Nephron (organoid): ENCODE measurements around the gene PNO1.
A peak's percentile ranks its signal among the peaks of the same experiment; 100 is the strongest.

ENCODE experiments used
- H3K27ac Mint-ChIP-seq, 3 experiments: 2 replicates each; pipeline ENCODE4 v1.8.0; 2020; ENCODE audit warnings: mixed read lengths in 3 of 3, mild to moderate bottlenecking in 2 of 3, moderate library complexity in 1 of 3
- H3K27me3 Mint-ChIP-seq: 2 replicates; pipeline ENCODE4 v1.8.0; 2021; ENCODE audit warnings: low read depth, mild to moderate bottlenecking, moderate library complexity, mixed read lengths
- H3K36me3 Mint-ChIP-seq: 2 replicates; pipeline ENCODE4 v1.8.0; 2020; ENCODE audit warnings: low read depth, mixed read lengths
- H3K4me1 Mint-ChIP-seq: 2 replicates; pipeline ENCODE4 v1.8.0; 2020; ENCODE audit warnings: mixed read lengths
- H3K4me3 Mint-ChIP-seq, 3 experiments: 2 replicates each; pipeline ENCODE4 v1.8.0; 2020; ENCODE audit warnings: mild to moderate bottlenecking in 3 of 3, mixed read lengths in 3 of 3, moderate library complexity in 2 of 3
- H3K9me3 Mint-ChIP-seq: 2 replicates; pipeline ENCODE4 v1.8.0; 2020; ENCODE audit warnings: mixed read lengths
- TF ChIP-seq, protein P1 (sequence below), 3 experiments: fragments of 200-600 bp; sonication (generic); IDR thresholded peaks; one replicate each; pipeline ENCODE4 v1.5.0; 2021; ENCODE audit warnings: antibody characterized with exemption in 3 of 3; ENCODE audit not compliant: unreplicated experiment in 3 of 3

PNO1 gene

DNA sequence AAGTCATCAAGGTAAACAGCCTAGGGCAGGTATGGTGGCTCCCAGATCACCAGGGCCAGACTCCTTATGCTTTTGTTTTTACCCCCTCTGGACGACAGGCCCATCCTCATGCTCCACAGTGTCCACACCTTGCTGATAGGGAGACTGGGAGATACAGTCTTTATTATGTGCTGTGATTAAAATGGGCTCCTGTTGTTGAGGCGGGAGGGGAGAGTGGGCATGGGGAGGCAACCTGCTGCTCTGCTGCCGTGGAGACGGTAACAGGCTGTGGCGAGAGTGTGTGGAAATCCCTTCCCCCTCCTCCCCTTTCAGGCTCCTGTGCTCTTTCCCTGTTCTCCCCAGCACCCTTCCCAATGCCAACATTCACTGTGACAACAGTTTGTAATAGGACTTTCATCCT, 38.2 kb upstream of the PNO1 start:
- Mint-ChIP-seq H3K9me3 (no peaks in the 10 kb centered on the region), H3K36me3 (no peaks in the 10 kb centered on the region), H3K27ac (no peak overlapping the region), H3K27me3 (peaks cover 5% of the 10 kb centered on the region), H3K4me3 (no peak overlapping the region), H3K4me1 (peaks cover 23% of the 10 kb centered on the region)
- TF ChIP-seq, protein P1, sequence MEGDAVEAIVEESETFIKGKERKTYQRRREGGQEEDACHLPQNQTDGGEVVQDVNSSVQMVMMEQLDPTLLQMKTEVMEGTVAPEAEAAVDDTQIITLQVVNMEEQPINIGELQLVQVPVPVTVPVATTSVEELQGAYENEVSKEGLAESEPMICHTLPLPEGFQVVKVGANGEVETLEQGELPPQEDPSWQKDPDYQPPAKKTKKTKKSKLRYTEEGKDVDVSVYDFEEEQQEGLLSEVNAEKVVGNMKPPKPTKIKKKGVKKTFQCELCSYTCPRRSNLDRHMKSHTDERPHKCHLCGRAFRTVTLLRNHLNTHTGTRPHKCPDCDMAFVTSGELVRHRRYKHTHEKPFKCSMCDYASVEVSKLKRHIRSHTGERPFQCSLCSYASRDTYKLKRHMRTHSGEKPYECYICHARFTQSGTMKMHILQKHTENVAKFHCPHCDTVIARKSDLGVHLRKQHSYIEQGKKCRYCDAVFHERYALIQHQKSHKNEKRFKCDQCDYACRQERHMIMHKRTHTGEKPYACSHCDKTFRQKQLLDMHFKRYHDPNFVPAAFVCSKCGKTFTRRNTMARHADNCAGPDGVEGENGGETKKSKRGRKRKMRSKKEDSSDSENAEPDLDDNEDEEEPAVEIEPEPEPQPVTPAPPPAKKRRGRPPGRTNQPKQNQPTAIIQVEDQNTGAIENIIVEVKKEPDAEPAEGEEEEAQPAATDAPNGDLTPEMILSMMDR (IDR thresholded peaks at IDR 0.05; ENCODE audit: unreplicated experiment in 3 of 3): no peak

DNA sequence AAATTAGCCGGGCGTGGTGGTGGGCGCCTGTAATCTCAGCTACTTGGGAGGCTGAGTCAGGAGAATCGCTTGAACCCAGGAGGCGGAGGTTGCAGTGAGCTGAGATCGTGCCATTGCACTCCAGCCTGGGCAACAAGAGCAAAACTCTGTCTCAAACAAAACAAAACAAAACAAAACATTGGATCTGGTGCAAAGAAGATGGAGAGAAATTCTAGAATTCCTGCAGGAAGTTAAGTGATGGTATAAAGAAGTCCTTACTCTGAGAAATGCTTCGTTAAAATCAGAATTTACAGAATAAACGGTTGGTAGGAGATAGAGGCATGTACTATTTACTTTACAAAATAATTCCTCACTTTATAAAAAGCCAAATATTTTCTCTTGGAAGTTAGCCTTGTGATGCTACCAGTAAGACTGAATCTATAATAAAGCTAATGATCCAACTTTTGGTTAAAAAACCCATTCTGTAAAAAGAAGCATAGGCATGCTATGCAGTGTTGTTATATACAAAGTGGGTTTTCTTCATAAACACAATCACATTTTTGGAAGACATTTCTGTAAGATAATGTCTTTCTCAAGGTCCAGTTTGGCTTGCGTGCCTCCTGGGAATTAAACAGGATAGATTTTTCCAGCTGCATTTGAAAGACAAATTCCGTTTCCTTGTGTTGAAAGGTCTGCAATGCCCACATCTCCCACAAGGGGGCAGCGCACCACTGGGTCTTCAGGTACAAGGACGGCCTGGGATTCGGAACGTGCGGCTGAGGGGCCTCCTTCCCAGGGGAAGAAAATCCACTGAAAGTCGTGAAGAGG, 35.6 kb upstream of the PNO1 start:
- Mint-ChIP-seq H3K36me3 (no peaks in the 10 kb centered on the region), H3K9me3 (no peaks in the 10 kb centered on the region), H3K27ac (peak overlapping the region in 2 of 3 experiments; percentile 46 to 76), H3K4me3 (peak overlapping the region; percentile 45 to 63 (median 48)), H3K4me1 (peaks cover 23% of the 10 kb centered on the region), H3K27me3 (peaks cover 5% of the 10 kb centered on the region)
- TF ChIP-seq, protein P1 (IDR thresholded peaks at IDR 0.05; ENCODE audit: unreplicated experiment in 3 of 3): peak; percentile 93 to 99 (median 95)

DNA sequence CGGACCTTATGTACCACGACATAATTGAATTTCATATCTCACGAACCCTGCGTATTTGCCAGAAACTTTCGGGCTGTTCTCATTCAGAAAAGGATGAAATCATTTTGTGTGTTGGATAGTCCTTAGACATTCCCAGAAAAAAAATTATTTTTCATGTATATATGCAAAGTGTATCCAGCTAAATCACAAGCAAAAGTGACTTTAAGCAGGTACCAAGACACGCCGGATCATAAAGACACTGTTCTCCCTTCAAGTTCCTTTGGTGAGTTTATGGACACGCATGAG, 35.1 kb upstream of the PNO1 start:
- H3K27ac Mint-ChIP-seq: peak overlapping the region in 2 of 3 experiments; percentile 46 to 76
- peak overlapping the region; percentile 45 to 63 (median 48) for H3K4me3 Mint-ChIP-seq
- no peaks in the 10 kb centered on the region for H3K9me3 Mint-ChIP-seq
- H3K36me3 Mint-ChIP-seq: peaks cover 2% of the 10 kb centered on the region
- peaks cover 23% of the 10 kb centered on the region for H3K4me1 Mint-ChIP-seq
- peaks cover 5% of the 10 kb centered on the region for H3K27me3 Mint-ChIP-seq
- TF ChIP-seq, protein P1 (IDR thresholded peaks at IDR 0.05; ENCODE audit: unreplicated experiment in 3 of 3): peak in 1 of 3 experiments; percentile 32

DNA sequence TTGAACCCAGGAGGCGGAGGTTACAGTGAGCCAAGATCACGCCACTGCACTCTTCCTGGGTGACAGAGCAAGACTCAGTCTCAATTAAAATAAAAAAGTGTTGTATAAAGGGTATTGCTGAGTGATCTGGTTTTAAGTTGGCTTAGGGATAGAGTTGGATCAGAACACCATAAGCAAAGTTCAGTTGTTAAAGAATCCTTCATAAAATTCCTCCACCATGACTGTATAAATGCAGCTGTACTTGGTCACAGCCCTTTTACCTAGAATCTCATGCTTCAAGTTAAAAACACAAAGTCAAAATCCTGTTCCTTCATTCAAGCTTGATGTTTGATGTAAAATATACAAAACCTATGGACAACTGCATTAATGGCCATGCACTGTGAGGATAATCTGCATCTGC, 33.4 kb upstream of the PNO1 start:
- Mint-ChIP-seq H3K4me3 (no peak overlapping the region), H3K36me3 (peaks cover 4% of the 10 kb centered on the region)
- TF ChIP-seq, protein P1 (IDR thresholded peaks at IDR 0.05; ENCODE audit: unreplicated experiment in 3 of 3): no peak

DNA sequence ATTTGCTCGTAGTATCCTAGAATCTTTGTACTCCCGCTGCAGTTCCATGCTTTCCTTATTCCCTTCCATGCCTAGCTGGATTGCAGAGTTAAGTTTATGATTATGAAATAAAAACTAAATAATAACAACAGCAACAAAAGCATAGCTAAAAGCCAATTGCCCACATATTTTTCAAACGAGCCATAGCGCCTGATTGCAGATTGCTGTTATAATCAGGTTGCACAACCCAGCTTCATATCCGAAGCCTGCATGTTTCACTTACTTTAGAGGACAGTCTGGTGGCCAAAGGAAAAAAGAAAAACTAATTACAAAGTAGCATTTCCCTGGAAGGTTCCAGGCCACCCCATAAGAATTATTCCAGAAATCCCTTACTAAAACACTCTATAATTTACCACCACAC, 31.9 kb upstream of the PNO1 start:
- no peak overlapping the region for H3K27ac Mint-ChIP-seq
- TF ChIP-seq, protein P1 (IDR thresholded peaks at IDR 0.05; ENCODE audit: unreplicated experiment in 3 of 3): no peak
- peaks cover 21% of the 10 kb centered on the region for H3K4me1 Mint-ChIP-seq
- H3K27me3 Mint-ChIP-seq: no peaks in the 10 kb centered on the region
- H3K4me3 Mint-ChIP-seq: no peak overlapping the region
- no peaks in the 10 kb centered on the region for H3K9me3 Mint-ChIP-seq
- peaks cover 9% of the 10 kb centered on the region for H3K36me3 Mint-ChIP-seq

More for the DNA sequence above, 33.4 kb upstream of the PNO1 start:
- peaks cover 23% of the 10 kb centered on the region for H3K4me1 Mint-ChIP-seq
- no peaks in the 10 kb centered on the region for H3K27me3 Mint-ChIP-seq
- H3K9me3 Mint-ChIP-seq: no peaks in the 10 kb centered on the region
- H3K27ac Mint-ChIP-seq: no peak overlapping the region

DNA sequence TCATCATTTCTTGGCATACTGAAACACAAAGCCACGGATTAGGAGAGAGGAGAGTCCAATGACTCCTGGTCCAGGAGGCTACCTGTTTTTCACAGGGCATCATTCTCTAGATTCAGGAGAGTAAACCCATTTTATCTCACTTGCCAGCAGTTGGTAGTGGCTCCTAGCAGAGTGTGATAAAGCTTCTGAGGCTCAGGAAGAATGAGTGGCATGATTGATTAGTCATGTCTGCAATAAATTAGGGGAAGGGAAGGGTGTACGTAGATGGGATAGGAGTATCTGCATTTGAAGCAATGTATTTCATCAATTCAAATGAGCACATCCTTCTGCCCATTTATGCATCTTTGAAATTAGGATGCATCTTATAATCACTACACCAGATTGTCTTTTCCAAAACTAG, 31.1 kb upstream of the PNO1 start:
- peaks cover 13% of the 10 kb centered on the region for H3K36me3 Mint-ChIP-seq
- no peaks in the 10 kb centered on the region for H3K9me3 Mint-ChIP-seq
- TF ChIP-seq, protein P1 (IDR thresholded peaks at IDR 0.05; ENCODE audit: unreplicated experiment in 3 of 3): no peak
- no peak overlapping the region for H3K27ac Mint-ChIP-seq
- H3K27me3 Mint-ChIP-seq: no peaks in the 10 kb centered on the region
- H3K4me1 Mint-ChIP-seq: peaks cover 15% of the 10 kb centered on the region
- H3K4me3 Mint-ChIP-seq: no peak overlapping the region
